Peyer's patch (tissue), 4 donors: ENCODE measurements around the gene ARID1A. TPM values are rescaled to one million over a fixed set of nuclear protein-coding genes. Genes with fewer than 3 reads are reported as not detected.

Experiments used
- DNase-seq, 3 donors: peaks; one replicate each; pipeline ENCODE4 v3.0.0-alpha.2; 2017 to 2019
- H3K27ac ChIP-seq, 4 donors: fragments of 200-600 bp; sonication (generic); one replicate each; pipeline ENCODE4 v1.5.1; 2016 to 2019
- H3K27me3 ChIP-seq, 2 donors: fragments of 200-600 bp; sonication (generic); one replicate each; pipeline ENCODE4 v1.5.1; 2019
- H3K36me3 ChIP-seq, 3 donors: fragments of 200-600 bp; sonication (generic); one replicate each; pipeline ENCODE4 v1.5.1; 2016 to 2019
- H3K4me1 ChIP-seq, 4 donors: fragments of 200-600 bp; sonication (generic); one replicate each; pipeline ENCODE4 v1.5.1; 2016 to 2019
- H3K4me3 ChIP-seq, 4 donors: fragments of 200-600 bp; sonication (generic); 1 replicate in 3 of 4; 2 replicates in 1 of 4; pipeline ENCODE4 v1.5.1; 2016 to 2019; ENCODE audit warnings: mild to moderate bottlenecking in 1 of 4
- H3K9me3 ChIP-seq, 4 donors: fragments of 200-600 bp; sonication (generic); one replicate each; pipeline ENCODE4 v1.5.1; 2016 to 2019; ENCODE audit warnings: mild to moderate bottlenecking in 1 of 4
- CTCF ChIP-seq, 6 experiments: fragments of 450-650 bp in 4 of 6; fragments of 200-600 bp in 2 of 6; sonication (generic) in 1 of 6; IDR thresholded peaks; one replicate each; pipeline ENCODE4 v1.5.1; 2017 to 2019; ENCODE audit warnings: antibody characterized with exemption in 6 of 6, mild to moderate bottlenecking in 3 of 6, moderate library complexity in 1 of 6
- POLR2A ChIP-seq, 2 donors: fragments of 450-650 bp; IDR thresholded peaks; one replicate each; pipeline ENCODE4 v1.5.1; 2017; ENCODE audit warnings: antibody characterized with exemption in 2 of 2, mild to moderate bottlenecking in 2 of 2, moderate library complexity in 2 of 2
- total RNA-seq, 4 donors: library from RNA; depleted of rRNA; stranded (reverse); fragments of >200 nt; gene quantifications; one replicate each; pipeline ENCODE4 v1.1.0, GENCODE V29; 2016

The ARID1A gene
- total RNA-seq, 4 donors from 2014 or later = 49.4 to 90.8 (median 66.8) TPM

- peaks cover 0 to 26% (median 20%) of the 10 kb centered on the region in 4 donors for H3K4me1 ChIP-seq
- H3K27me3 ChIP-seq = no peaks in the 10 kb centered on the region
- H3K27ac ChIP-seq = no peak overlapping the region
- no peak for DNase-seq
- no peak for TF ChIP-seq CTCF (IDR thresholded peaks at IDR 0.05)
- TF ChIP-seq POLR2A (IDR thresholded peaks at IDR 0.05) = no peak
- no peaks in the 10 kb centered on the region for H3K9me3 ChIP-seq
- no peak overlapping the region for H3K4me3 ChIP-seq
- peaks cover 0 to 51% (median 0%) of the 10 kb centered on the region in 3 donors for H3K36me3 ChIP-seq
These were observed 51.2 kb downstream of the ARID1A start for GRCh38 chr1:26747048-26747447.

- Histone ChIP-seq H3K9me3 (no peaks in the 10 kb centered on the region), H3K36me3 (peaks cover 0 to 51% (median 0%) of the 10 kb centered on the region in 3 donors), H3K27ac (no peak overlapping the region), H3K4me1 (peaks cover 0 to 26% (median 14%) of the 10 kb centered on the region in 4 donors), H3K27me3 (no peaks in the 10 kb centered on the region), H3K4me3 (no peak overlapping the region)
- DNase-seq = no peak
- TF ChIP-seq CTCF (IDR thresholded peaks at IDR 0.05) (no peak), POLR2A (IDR thresholded peaks at IDR 0.05) (no peak)
These were observed 52.5 kb downstream of the ARID1A start for GRCh38 chr1:26748351-26748750.

- peaks cover 0 to 58% (median 0%) of the 10 kb centered on the region in 3 donors for H3K36me3 ChIP-seq
- H3K4me3 ChIP-seq = no peak overlapping the region
- H3K27ac ChIP-seq = no peak overlapping the region
- H3K4me1 ChIP-seq = peaks cover 0 to 24% (median 12%) of the 10 kb centered on the region in 4 donors
- DNase-seq = no peak
- no peaks in the 10 kb centered on the region for H3K27me3 ChIP-seq
- no peaks in the 10 kb centered on the region for H3K9me3 ChIP-seq
- TF ChIP-seq POLR2A (IDR thresholded peaks at IDR 0.05) (no peak), CTCF (IDR thresholded peaks at IDR 0.05) (no peak)
These were observed 53.6 kb downstream of the ARID1A start for GRCh38 chr1:26749458-26749857.

GRCh38 chr1:26750428-26750827 lies 54.6 kb downstream of the ARID1A start:
- TF ChIP-seq POLR2A (IDR thresholded peaks at IDR 0.05) (no peak), CTCF (IDR thresholded peaks at IDR 0.05) (peak in 1 of 6 experiments; percentile 2)

GRCh38 chr1:26752519-26752918 lies 56.7 kb downstream of the ARID1A start:
- no peaks in the 10 kb centered on the region for H3K27me3 ChIP-seq
- TF ChIP-seq CTCF (IDR thresholded peaks at IDR 0.05) = no peak
- no peak for TF ChIP-seq POLR2A (IDR thresholded peaks at IDR 0.05)
- no peak overlapping the region for H3K4me3 ChIP-seq
- peaks cover 0 to 46% (median 0%) of the 10 kb centered on the region in 3 donors for H3K36me3 ChIP-seq
- DNase-seq = no peak
- peak overlapping the region in 1 of 4 donors; percentile 10 for H3K27ac ChIP-seq
- no peaks in the 10 kb centered on the region for H3K9me3 ChIP-seq
- peaks cover 0 to 8% (median 4%) of the 10 kb centered on the region in 4 donors for H3K4me1 ChIP-seq

More at GRCh38 chr1:26750428-26750827, 54.6 kb downstream of the ARID1A start:
- peaks cover 0 to 60% (median 0%) of the 10 kb centered on the region in 3 donors for H3K36me3 ChIP-seq
- H3K27me3 ChIP-seq = no peaks in the 10 kb centered on the region
- H3K27ac ChIP-seq = no peak overlapping the region
- DNase-seq = no peak
- no peak overlapping the region for H3K4me3 ChIP-seq
- no peaks in the 10 kb centered on the region for H3K9me3 ChIP-seq
- H3K4me1 ChIP-seq = peaks cover 0 to 15% (median 5%) of the 10 kb centered on the region in 4 donors
